NCI-H2107 treated with DMSO at 0.1 percent for 48 hours (cell line): ENCODE results near the gene NCKAP5.

Experiments
- DNase-seq: peaks from one replicate; lab custom pipeline; 2025; ENCODE audit not compliant: unreplicated experiment; lab: John Stamatoyannopoulos, UW

Gene NCKAP5

DNA sequence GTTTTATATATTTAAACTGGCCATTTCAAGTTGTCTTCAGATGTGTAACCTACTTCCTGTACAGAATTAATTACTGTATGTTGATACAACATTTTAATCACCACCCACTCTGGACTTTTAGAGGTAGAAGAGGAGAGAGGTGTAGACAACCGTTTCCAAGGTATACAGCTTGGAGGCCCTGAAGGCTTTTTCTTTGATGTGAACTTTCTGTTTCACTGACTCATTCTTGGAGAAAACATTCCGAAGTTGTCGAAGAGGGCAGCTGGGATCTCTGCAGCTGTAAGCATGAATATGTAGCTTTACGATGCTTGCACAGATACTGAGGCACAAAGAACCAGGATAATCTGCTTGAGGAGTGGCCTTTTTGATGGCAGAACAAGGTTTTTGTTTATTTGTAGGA lies 137.0 kb downstream of the NCKAP5 start:
- no peak for DNase-seq

DNA sequence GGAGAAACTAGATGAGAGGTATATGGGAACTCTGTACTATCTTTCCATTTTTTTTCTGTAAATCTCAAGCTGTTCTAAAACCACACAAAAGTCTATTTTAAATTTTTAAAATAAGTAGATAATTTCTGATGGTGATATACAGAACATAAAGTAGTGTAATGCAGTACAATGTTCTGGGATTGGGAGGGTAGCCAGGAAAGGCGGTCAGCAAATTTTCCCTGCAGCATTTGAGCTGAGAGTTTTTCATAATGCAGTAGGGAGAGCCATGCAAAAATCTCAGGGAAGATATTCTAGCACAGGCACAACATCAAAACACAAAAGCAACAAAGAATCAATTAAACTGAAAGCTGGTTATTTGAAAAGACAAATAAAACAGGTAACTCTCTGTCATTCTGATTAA lies 141.5 kb downstream of the NCKAP5 start:
- no peak for DNase-seq

DNA sequence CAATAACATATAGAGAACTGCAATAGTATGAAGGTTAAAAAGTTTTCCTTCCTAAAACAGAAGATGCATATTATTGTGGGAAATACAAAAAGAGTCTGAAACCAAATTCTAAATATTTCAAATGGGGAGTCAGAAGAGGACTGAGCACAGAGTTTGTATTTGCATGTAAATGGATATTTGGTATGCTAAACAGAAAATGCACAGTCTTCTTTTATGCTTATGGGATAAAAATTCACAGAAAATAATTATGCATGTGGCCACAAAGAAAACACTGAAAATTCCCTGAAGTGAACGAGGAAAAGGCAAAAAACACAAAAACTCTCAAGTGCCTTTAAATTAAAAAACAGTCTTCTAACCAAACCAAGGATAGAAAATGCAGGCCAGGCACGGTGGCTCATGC lies 142.7 kb downstream of the NCKAP5 start:
- DNase-seq = no peak

DNA sequence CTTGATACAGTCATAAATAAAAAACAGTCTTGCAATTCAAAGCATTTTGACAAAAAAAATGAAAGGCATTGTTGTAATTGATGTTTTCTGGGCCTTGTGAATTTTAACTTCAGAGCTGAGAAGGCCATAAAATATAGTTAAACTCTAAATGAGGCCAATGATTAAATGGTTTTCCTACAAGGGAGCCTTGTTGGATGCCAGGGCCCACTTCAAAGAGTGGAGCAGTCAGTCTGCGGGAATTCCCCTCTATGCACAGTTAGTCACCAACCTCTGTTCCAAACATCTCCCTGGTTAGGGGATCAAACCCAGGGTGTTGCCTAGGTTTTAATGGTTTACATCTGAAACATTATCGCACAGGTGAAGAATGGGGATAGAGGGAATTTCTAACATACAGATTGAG lies 143.4 kb downstream of the NCKAP5 start:
- DNase-seq = no peak

DNA sequence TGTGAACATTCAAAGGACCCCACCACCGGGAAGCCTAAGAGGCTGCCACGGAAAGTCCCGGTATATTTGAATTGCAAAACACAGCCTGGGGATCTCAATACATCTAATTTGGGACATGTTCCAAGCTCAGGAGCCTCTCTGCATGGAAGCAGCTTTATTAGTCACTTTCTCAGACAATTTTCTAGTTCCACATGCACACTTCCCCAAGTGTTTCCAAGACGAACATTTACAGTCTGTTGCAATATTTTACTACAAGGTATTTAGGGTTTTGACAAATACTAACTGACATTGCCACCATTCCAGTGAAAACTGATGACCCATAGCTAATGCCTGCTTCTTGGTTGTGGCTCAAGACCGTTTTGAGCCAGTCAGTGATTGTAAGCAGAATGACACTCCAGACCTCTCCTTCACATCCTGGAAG lies 145.3 kb downstream of the NCKAP5 start:
- DNase-seq = no peak

DNA sequence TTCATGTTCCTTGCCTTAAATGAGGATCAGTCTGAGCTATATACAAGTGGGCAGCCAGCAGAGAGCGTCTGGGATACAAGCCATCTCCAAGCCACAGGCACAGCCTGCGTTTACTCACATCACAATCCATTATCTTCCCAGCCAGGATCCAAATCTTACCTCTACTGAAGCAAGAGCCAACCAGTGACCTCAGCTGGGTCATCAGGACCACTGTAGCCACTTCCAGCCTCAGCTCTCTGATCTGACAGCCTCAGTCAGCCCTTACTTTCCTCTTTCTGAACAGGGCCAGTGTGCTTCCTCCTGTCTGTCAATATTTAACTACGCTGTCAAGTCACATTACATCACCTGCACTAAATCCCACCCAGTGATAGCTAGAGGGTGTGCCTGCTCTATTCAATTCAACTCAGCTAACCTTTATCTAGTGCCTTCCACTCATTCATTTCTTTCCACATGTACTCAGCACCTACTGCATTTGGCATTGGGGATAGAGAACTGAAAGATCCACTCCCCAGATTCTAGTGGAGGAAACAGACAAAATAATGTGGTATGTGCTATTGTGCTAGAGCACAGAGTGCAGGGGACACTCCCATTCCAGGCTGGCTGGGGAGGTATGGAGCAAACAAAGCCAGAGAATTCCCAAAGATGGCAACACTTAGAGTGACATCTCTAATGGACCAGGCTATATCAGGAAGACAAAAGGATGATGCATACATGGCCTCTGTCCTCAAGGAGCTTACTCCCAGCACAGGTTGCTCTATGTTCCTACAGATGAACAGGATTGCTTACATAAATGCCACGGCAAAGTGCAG lies 146.5 kb downstream of the NCKAP5 start:
- no peak for DNase-seq

DNA sequence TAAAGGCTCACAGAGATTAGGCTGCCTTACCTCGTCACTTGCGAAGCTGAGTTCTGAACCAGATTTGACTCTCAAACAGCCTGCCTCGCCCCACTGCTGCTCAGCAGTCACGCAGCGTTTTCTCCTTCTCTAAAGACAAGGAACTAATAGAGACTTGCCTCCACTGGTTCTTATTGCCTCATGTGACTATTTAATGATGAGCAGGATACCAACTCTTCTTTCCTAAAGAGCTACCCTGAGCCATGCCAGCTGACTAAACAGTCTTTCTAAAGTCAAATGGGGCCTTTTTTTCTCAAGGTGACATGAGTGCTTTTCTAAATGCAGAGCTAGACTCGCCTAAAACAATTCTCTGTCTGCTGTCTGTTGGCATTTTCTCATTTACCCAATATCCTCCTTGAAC lies 147.5 kb downstream of the NCKAP5 start:
- DNase-seq = no peak

DNA sequence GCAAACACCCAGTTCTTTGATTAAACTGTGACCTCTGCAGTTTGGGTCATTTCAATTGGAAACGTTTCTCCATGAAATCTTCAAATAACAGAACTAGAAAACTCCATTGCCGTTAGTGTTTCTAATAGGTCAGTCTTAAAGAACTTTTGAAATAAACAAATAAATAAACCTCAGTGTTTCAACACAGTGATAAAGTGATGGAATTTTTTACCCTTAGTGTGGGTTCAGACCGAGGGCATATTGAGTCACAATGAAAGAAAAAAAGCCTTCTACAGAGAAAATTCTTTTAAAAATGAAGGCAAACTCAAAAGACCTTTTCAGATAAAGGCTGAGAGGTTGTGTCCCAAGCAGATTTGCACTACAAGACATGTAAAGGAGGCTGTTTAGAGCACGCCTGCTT lies 149.6 kb downstream of the NCKAP5 start:
- no peak for DNase-seq

DNA sequence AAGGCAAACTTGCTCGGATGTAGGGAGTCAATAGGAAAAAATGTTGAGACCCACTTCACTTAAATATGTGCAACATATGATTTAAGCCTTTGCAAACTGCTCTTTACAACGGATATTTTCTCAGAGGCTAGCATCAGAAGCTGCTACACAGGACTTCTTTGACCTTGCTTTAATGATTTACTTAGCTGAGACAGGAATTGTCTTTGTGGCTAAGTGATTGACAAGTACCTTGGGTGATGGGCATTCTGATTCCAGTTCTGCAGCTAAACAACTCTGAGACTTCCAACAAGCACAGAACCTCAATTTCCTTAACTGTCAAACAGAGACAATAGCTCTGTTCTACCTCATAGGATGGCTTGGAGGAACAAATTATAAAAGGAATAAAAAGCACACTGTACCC lies 150.2 kb downstream of the NCKAP5 start:
- DNase-seq = no peak

DNA sequence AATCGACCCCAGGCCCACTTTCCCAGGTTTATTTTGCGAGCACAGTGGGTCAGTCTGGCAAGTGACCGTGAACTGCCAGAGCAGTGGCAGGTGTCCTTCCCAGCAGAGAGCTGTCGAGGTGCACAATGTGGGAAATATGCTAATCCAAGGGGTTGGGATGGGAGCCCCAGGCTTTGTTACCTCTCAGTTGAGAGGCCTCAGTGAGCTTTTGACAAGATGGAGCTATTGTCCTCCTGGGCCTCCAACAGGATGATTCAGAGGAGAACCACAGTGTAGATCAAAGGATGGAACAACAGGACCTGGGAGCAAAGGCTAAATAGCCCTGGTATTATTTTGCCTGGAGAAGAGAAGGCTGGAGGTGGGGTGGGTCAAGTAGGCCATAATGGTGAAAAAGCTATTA lies 150.8 kb downstream of the NCKAP5 start:
- no peak for DNase-seq

DNA sequence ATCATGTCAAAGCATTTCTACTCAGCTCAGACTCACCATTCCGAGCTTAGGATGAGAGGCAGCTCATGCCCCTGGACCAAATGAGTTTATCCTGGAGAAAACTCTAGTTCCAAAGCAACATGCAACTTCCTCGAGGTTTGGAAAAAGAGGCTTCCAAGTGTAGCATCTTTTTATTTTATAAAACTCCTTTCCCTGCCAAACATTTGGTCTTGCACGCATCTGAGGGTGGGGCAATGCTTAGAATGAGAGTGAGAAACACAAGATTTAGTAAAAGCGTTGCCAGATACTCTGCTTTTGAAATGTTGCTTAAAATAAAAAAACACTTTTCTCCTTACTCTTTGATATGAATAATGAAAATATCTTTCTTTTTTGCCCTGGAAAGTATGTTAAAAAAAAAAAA lies 151.5 kb downstream of the NCKAP5 start:
- no peak for DNase-seq

DNA sequence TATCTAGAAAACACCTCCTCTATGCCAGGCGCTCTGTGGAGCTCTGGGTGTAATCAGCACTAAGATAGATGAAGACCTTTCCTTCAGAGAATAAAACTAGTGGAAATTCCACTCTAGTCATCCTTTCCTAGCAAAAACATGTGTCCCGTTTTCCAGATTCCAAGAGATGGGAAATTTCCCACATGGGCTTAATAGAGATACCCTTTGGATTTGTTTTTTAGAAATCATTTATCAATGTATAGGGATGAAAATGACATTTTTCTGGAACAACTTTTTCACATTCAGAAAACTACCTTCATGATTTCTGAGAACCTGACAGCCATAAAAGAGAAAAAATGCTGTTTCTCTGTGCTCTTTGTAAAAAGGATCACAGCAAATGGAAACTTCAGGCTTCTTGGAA lies 152.1 kb downstream of the NCKAP5 start:
- no peak for DNase-seq

DNA sequence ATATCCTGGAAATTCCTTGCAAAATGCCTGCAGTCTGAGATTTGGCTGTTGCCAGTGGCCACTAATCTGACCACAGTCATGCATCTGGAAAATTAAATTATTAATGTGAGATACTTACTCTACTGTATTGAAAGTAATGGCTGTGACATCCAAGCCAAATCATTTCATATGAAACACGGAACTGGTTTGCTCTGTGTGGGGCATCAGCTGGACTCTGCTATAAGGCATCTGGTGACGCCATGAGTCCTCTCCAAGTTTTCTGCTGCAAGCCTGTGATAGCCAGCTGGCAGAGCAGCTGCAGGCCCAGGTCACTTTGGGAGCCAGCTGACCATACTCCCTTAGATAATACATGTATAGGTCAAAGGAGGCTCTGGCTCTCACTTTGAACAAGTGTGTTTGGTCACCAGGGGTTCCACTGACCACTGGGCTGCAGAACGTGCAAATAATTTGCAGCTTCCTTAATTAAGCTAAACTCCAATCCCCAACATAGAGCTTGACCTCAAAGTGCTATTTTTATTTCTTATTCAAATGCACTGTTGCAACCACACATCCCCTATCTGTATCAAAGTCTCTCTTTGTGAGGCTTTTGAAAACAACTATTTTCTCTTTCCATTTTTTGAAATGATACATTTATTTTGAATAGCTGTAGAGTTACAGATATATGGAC lies 152.9 kb downstream of the NCKAP5 start:
- no peak for DNase-seq

DNA sequence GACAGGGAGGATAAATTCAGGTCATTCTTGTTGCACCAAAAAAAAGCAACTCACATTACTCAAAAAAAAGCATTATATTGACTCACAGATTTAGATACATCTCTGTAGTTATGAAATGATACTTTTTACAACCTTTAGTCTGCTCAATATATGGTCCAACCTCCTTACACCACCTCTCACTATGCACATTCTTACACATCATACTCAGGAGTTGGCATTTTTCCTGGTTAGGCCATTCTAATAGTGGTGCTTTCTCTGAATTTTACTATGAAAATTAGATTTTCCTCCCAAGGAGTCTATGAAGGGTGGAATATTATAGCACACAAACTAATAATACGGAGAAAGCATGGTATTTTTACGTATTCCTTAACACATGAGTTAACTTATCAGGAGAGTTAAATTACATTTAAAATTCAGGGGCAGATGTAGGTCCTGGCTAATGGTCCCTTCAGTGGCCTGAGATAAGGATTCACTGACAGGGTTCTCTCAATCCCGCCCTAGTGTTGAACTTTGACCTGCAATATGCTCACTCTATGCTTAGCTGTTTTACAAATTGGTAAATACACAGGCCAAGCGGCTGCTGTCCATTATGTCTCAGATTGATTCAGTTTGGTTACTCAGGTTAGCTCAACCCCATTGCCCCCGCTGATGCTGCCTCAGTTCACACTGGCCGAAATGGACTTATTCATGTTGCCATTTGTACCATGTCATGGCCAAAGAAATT lies 153.6 kb downstream of the NCKAP5 start:
- no peak for DNase-seq

DNA sequence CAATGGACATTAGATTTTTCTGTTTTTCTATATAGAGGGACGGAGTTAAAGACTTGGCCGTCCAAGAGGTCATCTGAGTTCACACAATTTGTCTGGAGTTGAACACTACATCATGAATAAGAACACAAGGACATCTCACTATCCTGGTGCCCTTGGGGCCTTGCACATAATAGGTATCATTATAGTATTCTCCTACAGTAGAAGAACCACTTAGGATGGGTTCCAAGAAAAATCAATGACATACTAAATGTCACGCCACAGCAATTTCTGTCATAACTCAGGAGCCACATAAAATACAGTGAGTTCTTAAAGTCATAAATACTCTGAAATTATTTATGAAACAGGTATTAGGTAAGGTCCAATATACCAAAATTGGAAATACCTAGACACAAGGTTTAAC lies 154.4 kb downstream of the NCKAP5 start:
- no peak for DNase-seq

DNA sequence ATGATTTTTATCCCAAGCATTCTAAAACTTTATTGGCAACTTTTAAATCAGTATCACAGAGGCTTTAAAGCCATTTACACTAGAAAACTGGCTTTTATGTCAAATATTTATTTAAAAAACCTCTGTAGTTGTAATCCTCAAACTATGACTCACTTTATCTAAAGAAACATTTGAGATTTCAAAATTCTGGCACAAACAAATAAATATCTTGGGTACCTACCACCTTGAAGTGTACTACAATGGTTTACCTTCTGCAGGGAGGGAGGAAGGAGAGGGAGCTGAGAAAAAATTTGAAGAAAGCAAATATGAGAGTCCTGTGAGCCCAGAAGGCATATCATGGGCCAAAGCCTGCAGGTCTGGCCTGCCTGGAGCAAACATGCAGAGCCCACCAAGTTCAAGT lies 155.6 kb downstream of the NCKAP5 start:
- no peak for DNase-seq

DNA sequence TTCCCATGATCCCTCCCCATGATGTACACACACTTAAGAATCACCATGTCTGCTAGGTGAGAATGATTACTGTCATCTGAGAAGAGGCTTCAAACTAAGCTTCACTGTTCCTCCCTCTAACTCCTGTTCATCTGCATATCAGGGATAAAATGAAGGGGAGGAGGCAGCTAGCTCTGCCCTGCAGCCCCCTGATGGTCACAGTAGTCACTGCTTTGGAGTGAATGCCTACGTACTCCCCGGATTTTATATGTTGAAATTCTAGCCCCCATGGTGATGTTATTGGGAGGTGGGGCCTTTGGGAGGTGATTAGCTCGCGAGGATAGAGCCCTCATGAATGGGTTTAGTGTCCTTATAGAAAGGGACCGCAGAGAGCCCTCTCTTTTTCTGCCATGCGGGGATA lies 156.4 kb downstream of the NCKAP5 start:
- DNase-seq = no peak

DNA sequence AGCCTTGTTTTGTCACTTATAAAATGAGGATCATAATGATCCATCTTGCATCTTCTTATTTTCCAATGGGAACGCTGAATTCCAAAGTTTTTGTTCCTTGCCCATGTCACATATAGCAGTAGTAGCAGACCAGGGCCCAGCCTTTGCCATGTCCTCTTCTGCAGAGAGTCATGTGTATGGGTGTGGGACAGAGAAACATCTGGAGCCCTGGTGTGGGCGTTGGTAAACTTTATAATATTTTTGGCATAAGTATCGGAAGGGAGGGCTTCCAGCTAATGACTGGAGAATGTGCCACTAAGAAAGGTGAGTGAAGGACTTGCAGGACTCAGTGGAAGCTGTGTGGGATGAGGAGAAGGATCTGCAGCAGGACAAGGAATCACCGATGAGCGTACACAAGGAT lies 157.2 kb downstream of the NCKAP5 start:
- DNase-seq = no peak

DNA sequence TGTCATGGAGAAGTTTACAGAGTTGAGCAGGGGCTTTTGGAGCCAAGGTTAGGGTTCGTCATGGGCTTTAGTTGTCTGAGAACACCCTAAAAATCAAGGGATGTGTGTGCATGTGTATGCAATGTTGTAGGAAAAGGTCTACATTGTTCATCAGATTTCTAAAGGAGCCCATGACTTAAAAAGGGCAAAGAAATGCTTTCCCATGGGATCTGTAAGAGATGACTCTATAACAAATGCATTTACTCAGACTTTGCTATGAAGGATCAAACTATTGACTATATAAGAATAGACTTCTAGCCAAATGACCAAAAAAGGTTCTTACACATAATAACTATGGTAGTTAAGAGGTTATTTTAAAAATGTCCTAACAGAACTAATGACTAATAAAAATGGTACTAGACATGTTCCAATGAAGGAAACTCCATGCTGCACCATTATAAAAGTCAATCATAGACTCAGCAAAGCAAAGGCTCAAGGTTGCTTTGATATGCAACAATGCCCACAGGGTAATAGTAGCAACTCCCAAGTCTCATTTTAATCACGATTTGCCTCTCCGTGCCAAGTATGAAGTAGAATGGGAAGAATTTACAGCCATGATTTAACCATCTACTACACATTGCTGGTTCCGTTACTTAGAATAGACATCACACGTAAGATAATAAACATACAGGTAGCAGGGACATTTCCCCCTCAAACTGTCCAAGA lies 158.5 kb downstream of the NCKAP5 start:
- no peak for DNase-seq

DNA sequence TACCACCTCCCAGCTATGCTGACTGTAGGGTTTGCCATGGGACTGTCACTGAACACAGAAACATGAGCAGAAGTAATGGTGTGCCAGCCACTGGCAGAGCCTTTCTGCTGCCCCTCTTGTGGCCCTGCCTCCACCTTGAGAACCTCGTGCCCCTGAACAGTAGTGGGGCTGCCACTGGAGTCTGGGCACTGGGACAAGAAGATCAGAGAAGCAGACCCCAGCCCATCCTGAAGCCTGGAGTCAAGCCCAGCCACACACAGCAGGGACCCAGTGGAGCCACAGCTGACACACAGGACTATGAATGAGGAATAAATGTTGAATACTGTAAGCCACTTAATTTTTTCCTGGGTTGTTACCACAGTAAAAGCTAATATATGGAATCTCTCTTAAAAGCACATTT lies 159.6 kb downstream of the NCKAP5 start:
- no peak for DNase-seq

DNA sequence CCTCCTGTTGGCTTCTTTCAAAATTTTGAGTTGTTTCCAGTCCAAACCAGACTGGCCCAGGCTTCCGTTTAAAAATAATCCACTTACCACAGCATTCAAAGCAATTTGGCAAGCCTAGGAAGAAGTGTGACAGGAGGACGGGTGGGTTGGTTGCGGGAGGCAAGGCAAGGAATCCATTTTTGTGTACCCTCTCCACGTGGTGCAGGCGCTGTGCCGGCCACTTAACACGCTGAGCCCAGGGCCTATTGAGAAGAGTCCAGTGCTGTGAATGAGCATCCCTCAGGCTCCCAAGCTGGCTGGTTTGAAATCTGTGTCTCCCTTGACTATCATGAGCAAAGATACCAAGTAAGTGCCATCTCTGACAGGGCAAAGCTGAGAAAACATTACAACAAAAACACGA lies 160.9 kb downstream of the NCKAP5 start:
- no peak for DNase-seq

DNA sequence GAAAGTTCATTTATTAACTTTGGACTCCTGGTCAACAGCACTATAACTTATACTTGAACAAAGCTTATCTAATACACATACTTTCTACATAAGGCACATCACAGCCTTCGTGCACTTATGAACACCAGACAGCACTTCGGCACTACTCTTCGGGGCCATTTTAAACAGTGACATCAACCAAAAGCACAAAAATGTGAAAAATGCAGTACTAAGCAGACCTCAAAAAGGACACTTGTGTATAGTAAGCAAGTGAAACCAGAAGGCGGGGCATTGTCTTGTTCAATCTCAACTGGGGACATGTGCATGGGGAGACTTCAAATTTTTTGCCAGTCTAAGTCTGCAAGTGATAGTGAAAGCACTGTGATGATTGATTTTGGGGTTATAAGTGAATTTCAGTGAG lies 163.0 kb downstream of the NCKAP5 start:
- no peak for DNase-seq
